Activated CD4-positive, alpha-beta T cell treated with anti-CD3 and anti-CD28 coated beads, Interleukin-2, amount 10 ng/mL, durations not matched to agents 24 days and 14 days (primary cell): ENCODE measurements around the gene ARHGEF38. TPM values are rescaled to one million over a fixed set of nuclear protein-coding genes. Genes with fewer than 3 reads are reported as not detected.

Experiments
- DNase-seq: peaks from one replicate; pipeline ENCODE4 v3.0.0; 2022
- H3K27ac Mint-ChIP-seq: one replicate; pipeline ENCODE4 v1.8.0; 2022; ENCODE audit warnings: mild to moderate bottlenecking, mixed read lengths
- H3K27me3 Mint-ChIP-seq: one replicate; pipeline ENCODE4 v1.8.0; 2022; ENCODE audit warnings: mixed read lengths
- H3K36me3 Mint-ChIP-seq: one replicate; pipeline ENCODE4 v1.8.0; 2022; ENCODE audit warnings: low read depth, mild to moderate bottlenecking, mixed read lengths
- H3K4me1 Mint-ChIP-seq: one replicate; pipeline ENCODE4 v1.8.0; 2021; ENCODE audit warnings: mixed read lengths
- H3K4me3 Mint-ChIP-seq: one replicate; pipeline ENCODE4 v1.8.0; 2022; ENCODE audit warnings: mild to moderate bottlenecking, moderate library complexity, mixed read lengths
- H3K9me3 Mint-ChIP-seq: one replicate; pipeline ENCODE4 v1.8.0; 2021; ENCODE audit warnings: mixed read lengths
- intact Hi-C: fragments of 100-400 bp; cut with micrococcal nuclease; formaldehyde crosslinking; loops from one replicate; pipeline ENCODE4 v1.15.1; 2023
- total RNA-seq: library from RNA; stranded (reverse); gene quantifications from 2 replicates; pipeline ENCODE4 v1.2.3, GENCODE V29; 2022

The ARHGEF38 gene
- total RNA-seq, 1 donor from 2014 or later: not detected

GRCh38 chr4:105586638-105587328, 34.4 kb downstream of the ARHGEF38 start:
- intact Hi-C loops: no loop called here
- no peak for DNase-seq
- Mint-ChIP-seq H3K36me3 (no peaks in the 10 kb centered on the region), H3K27me3 (peaks cover 7% of the 10 kb centered on the region), H3K9me3 (no peaks in the 10 kb centered on the region), H3K27ac (no peak overlapping the region), H3K4me1 (peaks cover 2% of the 10 kb centered on the region), H3K4me3 (no peak overlapping the region)

GRCh38 chr4:105587841-105588240, 35.4 kb downstream of the ARHGEF38 start:
- intact Hi-C loops: no loop called here
- peaks cover 2% of the 10 kb centered on the region for H3K4me1 Mint-ChIP-seq
- H3K27ac Mint-ChIP-seq: no peak overlapping the region
- H3K36me3 Mint-ChIP-seq: no peaks in the 10 kb centered on the region
- no peak overlapping the region for H3K4me3 Mint-ChIP-seq
- DNase-seq: no peak
- H3K27me3 Mint-ChIP-seq: peaks cover 7% of the 10 kb centered on the region
- no peaks in the 10 kb centered on the region for H3K9me3 Mint-ChIP-seq

- H3K9me3 Mint-ChIP-seq: no peaks in the 10 kb centered on the region
- no peak for DNase-seq
- intact Hi-C loops: no loop called here
- H3K4me1 Mint-ChIP-seq: peaks cover 2% of the 10 kb centered on the region
- H3K4me3 Mint-ChIP-seq: no peak overlapping the region
- no peak overlapping the region for H3K27ac Mint-ChIP-seq
- peaks cover 7% of the 10 kb centered on the region for H3K27me3 Mint-ChIP-seq
- H3K36me3 Mint-ChIP-seq: no peaks in the 10 kb centered on the region
These were observed 35.8 kb downstream of the ARHGEF38 start for GRCh38 chr4:105588252-105588651.

- Mint-ChIP-seq H3K9me3 (no peaks in the 10 kb centered on the region), H3K27ac (no peak overlapping the region), H3K4me3 (no peak overlapping the region), H3K36me3 (no peaks in the 10 kb centered on the region), H3K4me1 (peaks cover 2% of the 10 kb centered on the region), H3K27me3 (peaks cover 8% of the 10 kb centered on the region)
- intact Hi-C loops: no loop called here
- DNase-seq: no peak
These were observed 39.2 kb downstream of the ARHGEF38 start for GRCh38 chr4:105591573-105591972.

GRCh38 chr4:105594099-105595010, 41.9 kb downstream of the ARHGEF38 start:
- no peak for DNase-seq
- intact Hi-C loops: no loop called here
- H3K27ac Mint-ChIP-seq: no peak overlapping the region
- H3K27me3 Mint-ChIP-seq: peaks cover 9% of the 10 kb centered on the region
- no peaks in the 10 kb centered on the region for H3K36me3 Mint-ChIP-seq
- H3K9me3 Mint-ChIP-seq: no peaks in the 10 kb centered on the region
- H3K4me1 Mint-ChIP-seq: no peaks in the 10 kb centered on the region
- no peak overlapping the region for H3K4me3 Mint-ChIP-seq

- Mint-ChIP-seq H3K4me3 (no peak overlapping the region), H3K27me3 (peaks cover 9% of the 10 kb centered on the region), H3K27ac (no peak overlapping the region), H3K4me1 (no peaks in the 10 kb centered on the region), H3K9me3 (no peaks in the 10 kb centered on the region), H3K36me3 (no peaks in the 10 kb centered on the region)
- intact Hi-C loops: no loop called here
- DNase-seq: no peak
These were observed 44.3 kb downstream of the ARHGEF38 start for GRCh38 chr4:105596684-105597083.

- no peaks in the 10 kb centered on the region for H3K36me3 Mint-ChIP-seq
- no peak overlapping the region for H3K27ac Mint-ChIP-seq
- no peaks in the 10 kb centered on the region for H3K4me1 Mint-ChIP-seq
- no peak for DNase-seq
- intact Hi-C loops: no loop called here
- H3K27me3 Mint-ChIP-seq: peaks cover 9% of the 10 kb centered on the region
- H3K9me3 Mint-ChIP-seq: no peaks in the 10 kb centered on the region
- H3K4me3 Mint-ChIP-seq: no peak overlapping the region
These were observed 45.6 kb downstream of the ARHGEF38 start for GRCh38 chr4:105598052-105598451.

GRCh38 chr4:105598787-105599186, 46.4 kb downstream of the ARHGEF38 start:
- Mint-ChIP-seq H3K4me3 (no peak overlapping the region), H3K36me3 (no peaks in the 10 kb centered on the region), H3K27me3 (peaks cover 12% of the 10 kb centered on the region), H3K9me3 (no peaks in the 10 kb centered on the region), H3K4me1 (no peaks in the 10 kb centered on the region), H3K27ac (no peak overlapping the region)
- intact Hi-C loops: no loop called here
- no peak for DNase-seq

GRCh38 chr4:105599482-105599881, 47.1 kb downstream of the ARHGEF38 start:
- peaks cover 9% of the 10 kb centered on the region for H3K27me3 Mint-ChIP-seq

GRCh38 chr4:105599932-105600655, 47.7 kb downstream of the ARHGEF38 start:
- H3K27me3 Mint-ChIP-seq: peaks cover 9% of the 10 kb centered on the region
- H3K4me1 Mint-ChIP-seq: no peaks in the 10 kb centered on the region
- H3K27ac Mint-ChIP-seq: no peak overlapping the region
- H3K9me3 Mint-ChIP-seq: no peaks in the 10 kb centered on the region
- no peak for DNase-seq
- H3K4me3 Mint-ChIP-seq: no peak overlapping the region
- intact Hi-C loops: no loop called here
- no peaks in the 10 kb centered on the region for H3K36me3 Mint-ChIP-seq

More at GRCh38 chr4:105599482-105599881, 47.1 kb downstream of the ARHGEF38 start:
- no peaks in the 10 kb centered on the region for H3K9me3 Mint-ChIP-seq
- H3K27ac Mint-ChIP-seq: no peak overlapping the region
- DNase-seq: no peak
- H3K4me1 Mint-ChIP-seq: no peaks in the 10 kb centered on the region
- intact Hi-C loops: no loop called here
- no peaks in the 10 kb centered on the region for H3K36me3 Mint-ChIP-seq
- no peak overlapping the region for H3K4me3 Mint-ChIP-seq

GRCh38 chr4:105600951-105601350, 48.5 kb downstream of the ARHGEF38 start:
- Mint-ChIP-seq H3K27me3 (peaks cover 10% of the 10 kb centered on the region), H3K4me1 (no peaks in the 10 kb centered on the region), H3K36me3 (no peaks in the 10 kb centered on the region), H3K9me3 (no peaks in the 10 kb centered on the region), H3K27ac (no peak overlapping the region), H3K4me3 (no peak overlapping the region)
- intact Hi-C loops: no loop called here
- DNase-seq: no peak

GRCh38 chr4:105601406-105601805, 49.0 kb downstream of the ARHGEF38 start:
- H3K27me3 Mint-ChIP-seq: peaks cover 10% of the 10 kb centered on the region
- no peaks in the 10 kb centered on the region for H3K36me3 Mint-ChIP-seq
- intact Hi-C loops: no loop called here
- no peak for DNase-seq
- no peak overlapping the region for H3K27ac Mint-ChIP-seq
- no peak overlapping the region for H3K4me3 Mint-ChIP-seq
- no peaks in the 10 kb centered on the region for H3K4me1 Mint-ChIP-seq
- H3K9me3 Mint-ChIP-seq: no peaks in the 10 kb centered on the region

- no peaks in the 10 kb centered on the region for H3K9me3 Mint-ChIP-seq
- H3K27me3 Mint-ChIP-seq: peaks cover 5% of the 10 kb centered on the region
- no peaks in the 10 kb centered on the region for H3K4me1 Mint-ChIP-seq
- no peaks in the 10 kb centered on the region for H3K36me3 Mint-ChIP-seq
- no peak for DNase-seq
- H3K4me3 Mint-ChIP-seq: no peak overlapping the region
- no peak overlapping the region for H3K27ac Mint-ChIP-seq
- intact Hi-C loops: no loop called here
These were observed 50.7 kb downstream of the ARHGEF38 start for GRCh38 chr4:105603158-105603557.

- intact Hi-C loops: no loop called here
- H3K27me3 Mint-ChIP-seq: peaks cover 5% of the 10 kb centered on the region
- H3K4me1 Mint-ChIP-seq: no peaks in the 10 kb centered on the region
- H3K4me3 Mint-ChIP-seq: no peak overlapping the region
- H3K36me3 Mint-ChIP-seq: no peaks in the 10 kb centered on the region
- H3K27ac Mint-ChIP-seq: no peak overlapping the region
- DNase-seq: no peak
- no peaks in the 10 kb centered on the region for H3K9me3 Mint-ChIP-seq
These were observed 53.1 kb downstream of the ARHGEF38 start for GRCh38 chr4:105605493-105605892.
